Natural killer cell (primary cell): ENCODE measurements around the gene SLC22A8. TPM values are rescaled to one million over a fixed set of nuclear protein-coding genes. Genes with fewer than 3 reads are reported as not detected.

Source experiments
- ATAC-seq, 3 donors: fragments of 150-1000 bp in 2 of 3; fragments of 200-7000 bp in 1 of 3; cut with Tn5 transposase; 1 replicate in 1 of 3; 2 replicates in 2 of 3; pipeline ENCODE4 v1.10.0; 2021; ENCODE audit warnings: mild to moderate bottlenecking in 2 of 3, moderate library complexity in 2 of 3
- DNase-seq, 2 donors: peaks; one replicate each; pipeline versions ENCODE4 v3.0.0 to v3.0.0-alpha.2; 2013 to 2021; ENCODE audit warnings: mixed read lengths in 1 of 2
- H3K27ac ChIP-seq: one replicate; pipeline ENCODE4 v1.5.1; 2013; ENCODE audit warnings: mild to moderate bottlenecking, low read length
- H3K27me3 ChIP-seq: one replicate; pipeline ENCODE4 v1.6.1; 2013; ENCODE audit warnings: low read length; ENCODE audit not compliant: control insufficient read depth, insufficient read depth
- H3K36me3 ChIP-seq: one replicate; pipeline ENCODE4 v1.6.1; 2013; ENCODE audit warnings: low read length; ENCODE audit not compliant: control insufficient read depth, insufficient read depth
- H3K4me1 ChIP-seq: one replicate; pipeline ENCODE4 v1.6.1; 2013; ENCODE audit warnings: low read length; ENCODE audit not compliant: control insufficient read depth, insufficient read depth
- H3K4me3 ChIP-seq: one replicate; pipeline ENCODE4 v1.5.1; 2013; ENCODE audit warnings: low read length
- H3K9me3 ChIP-seq: one replicate; pipeline ENCODE4 v1.6.1; 2013; ENCODE audit warnings: low read length; ENCODE audit not compliant: control insufficient read depth, insufficient read depth
- H3K27ac Mint-ChIP-seq, 2 donors: one replicate each; pipeline ENCODE4 v1.8.0; 2022; ENCODE audit warnings: mild to moderate bottlenecking in 2 of 2, mixed read lengths in 2 of 2, moderate library complexity in 1 of 2
- H3K27me3 Mint-ChIP-seq, 2 donors: one replicate each; pipeline ENCODE4 v1.8.0; 2022; ENCODE audit warnings: low read depth in 2 of 2, mixed read lengths in 2 of 2
- H3K36me3 Mint-ChIP-seq: one replicate; pipeline ENCODE4 v1.8.0; 2022; ENCODE audit warnings: mixed read lengths
- H3K4me1 Mint-ChIP-seq, 2 donors: one replicate each; pipeline ENCODE4 v1.8.0; 2022; ENCODE audit warnings: mixed read lengths in 2 of 2
- H3K4me3 Mint-ChIP-seq: one replicate; pipeline ENCODE4 v1.8.0; 2022; ENCODE audit warnings: mild to moderate bottlenecking, moderate library complexity, mixed read lengths
- H3K9me3 Mint-ChIP-seq, 2 donors: one replicate each; pipeline ENCODE4 v1.8.0; 2022; ENCODE audit warnings: mixed read lengths in 2 of 2
- CTCF ChIP-seq: fragments of 200-600 bp; IDR thresholded peaks from one replicate; pipeline ENCODE4 v1.8.0; 2022; ENCODE audit warnings: antibody characterized with exemption
- WGBS: methylation state at CpG from one replicate; pipeline ENCODE4 v1.1.7; 2013; ENCODE audit warnings: missing lambda C conversion rate; ENCODE audit not compliant: insufficient coverage; 5-methylcytosine and 5-hydroxymethylcytosine counted together
- intact Hi-C: fragments of 100-400 bp; cut with micrococcal nuclease; formaldehyde crosslinking; loops from one replicate; pipeline ENCODE4 v1.14.2; 2022
- total RNA-seq, 4 donors: library from RNA; stranded (reverse); fragments of 120-200 nt in 1 of 4; gene quantifications; one replicate each; pipeline versions ENCODE4 v1.2.3 to v1.2.4, GENCODE V29; 2013 to 2022

SLC22A8 gene
- total RNA-seq, 3 donors from 2014 or later (not counting 1 experiment from before 2014, with no cell fraction given) = not detected

GRCh38 chr11:62980133-62980760 lies 35.4 kb downstream of the SLC22A8 start:
- intact Hi-C loops = no loop called here
- no peak overlapping the region for H3K27ac Mint-ChIP-seq
- H3K27me3 ChIP-seq = no peaks in the 10 kb centered on the region
- no peak overlapping the region for H3K4me3 ChIP-seq
- H3K4me1 ChIP-seq = no peaks in the 10 kb centered on the region
- WGBS = 61% methylated on average over 1 of the region's 1 CpG
- no peak overlapping the region for H3K4me3 Mint-ChIP-seq
- no peaks in the 10 kb centered on the region for H3K9me3 Mint-ChIP-seq
- H3K27me3 Mint-ChIP-seq = peaks cover 3 to 14% of the 10 kb centered on the region in 2 donors
- H3K36me3 Mint-ChIP-seq = no peaks in the 10 kb centered on the region
- ATAC-seq (no peak), DNase-seq (no peak)
- TF ChIP-seq CTCF = no peak
- no peak overlapping the region for H3K27ac ChIP-seq
- no peaks in the 10 kb centered on the region for H3K36me3 ChIP-seq
- no peaks in the 10 kb centered on the region for H3K9me3 ChIP-seq
- H3K4me1 Mint-ChIP-seq = no peaks in the 10 kb centered on the region

- Mint-ChIP-seq H3K4me1 (no peaks in the 10 kb centered on the region), H3K27me3 (peaks cover 0 to 20% of the 10 kb centered on the region in 2 donors), H3K27ac (no peak overlapping the region), H3K9me3 (no peaks in the 10 kb centered on the region), H3K36me3 (no peaks in the 10 kb centered on the region), H3K4me3 (no peak overlapping the region)
- intact Hi-C loops = no loop called here
- ATAC-seq = no peak
- Histone ChIP-seq H3K36me3 (no peaks in the 10 kb centered on the region), H3K9me3 (no peaks in the 10 kb centered on the region), H3K4me1 (no peaks in the 10 kb centered on the region), H3K27me3 (no peaks in the 10 kb centered on the region), H3K27ac (no peak overlapping the region), H3K4me3 (no peak overlapping the region)
- WGBS = 90% methylated on average over 5 of the region's 5 CpGs
- TF ChIP-seq CTCF = no peak
- DNase-seq = no peak
Measured at GRCh38 chr11:62976109-62976508, 39.5 kb downstream of the SLC22A8 start.

- Mint-ChIP-seq H3K9me3 (no peaks in the 10 kb centered on the region), H3K4me3 (no peak overlapping the region), H3K27me3 (peaks cover 0 to 17% of the 10 kb centered on the region in 2 donors), H3K4me1 (no peaks in the 10 kb centered on the region), H3K36me3 (no peaks in the 10 kb centered on the region), H3K27ac (no peak overlapping the region)
- no peaks in the 10 kb centered on the region for H3K4me1 ChIP-seq
- H3K36me3 ChIP-seq = no peaks in the 10 kb centered on the region
- ATAC-seq (peak in 1 of 3 donors; percentile 53), DNase-seq (peak in 1 of 2 donors; percentile 34)
- no peak overlapping the region for H3K27ac ChIP-seq
- H3K4me3 ChIP-seq = no peak overlapping the region
- H3K27me3 ChIP-seq = no peaks in the 10 kb centered on the region
- 24% methylated on average over 8 of the region's 9 CpGs for WGBS
- intact Hi-C loops = no loop called here
- TF ChIP-seq CTCF = no peak
- no peaks in the 10 kb centered on the region for H3K9me3 ChIP-seq
Measured at GRCh38 chr11:62974848-62975522, 40.7 kb downstream of the SLC22A8 start.
